Fibroblast of the aortic adventitia (primary cell): ENCODE results near the gene P2RX7. TPM values are rescaled to one million over a fixed set of nuclear protein-coding genes. Genes with fewer than 3 reads are reported as not detected.
A peak's percentile ranks its signal among the peaks of the same experiment; 100 is the strongest.

ENCODE experiments used
- DNase-seq: peaks from one replicate; pipeline ENCODE4 v3.0.0-alpha.2; 2010; ENCODE audit warnings: low read depth
- H3K4me3 ChIP-seq: 2 replicates; pipeline ENCODE4 v1.5.1; 2011; ENCODE audit warnings: low read depth, mild to moderate bottlenecking, control low read depth, low read length, moderate library complexity
- CTCF ChIP-seq: IDR thresholded peaks from 2 replicates; pipeline ENCODE4 v1.5.1; 2011; ENCODE audit warnings: mild to moderate bottlenecking, low read length, control low read depth, inconsistent platforms; ENCODE audit not compliant: insufficient read depth
- total RNA-seq: library from RNA; depleted of rRNA; stranded (reverse); fragments of >200 nt; gene quantifications from 2 replicates; pipeline ENCODE4 v1.2.3, GENCODE V29; 2012; ENCODE audit warnings: low replicate concordance

The P2RX7 gene
- total RNA-seq, 1 donor, result 0.18 TPM

- no peak overlapping the region for H3K4me3 ChIP-seq
- DNase-seq, result peak; percentile 75
- TF ChIP-seq CTCF, result peak; percentile 95
Observed at GRCh38 chr12:121110211-121110940, 22.3 kb upstream of the P2RX7 start.

GRCh38 chr12:121111684-121112083, 21.0 kb upstream of the P2RX7 start:
- DNase-seq, result no peak
- TF ChIP-seq CTCF, result no peak
- no peak overlapping the region for H3K4me3 ChIP-seq

GRCh38 chr12:121112496-121112895, 20.2 kb upstream of the P2RX7 start:
- TF ChIP-seq CTCF, result no peak
- no peak for DNase-seq
- no peak overlapping the region for H3K4me3 ChIP-seq

GRCh38 chr12:121113057-121113456, 19.6 kb upstream of the P2RX7 start:
- H3K4me3 ChIP-seq, result no peak overlapping the region
- DNase-seq, result no peak
- no peak for TF ChIP-seq CTCF

- no peak for DNase-seq
- TF ChIP-seq CTCF, result no peak
- no peak overlapping the region for H3K4me3 ChIP-seq
Observed at GRCh38 chr12:121114019-121114639, 18.5 kb upstream of the P2RX7 start.

- DNase-seq, result no peak
Observed at GRCh38 chr12:121114806-121115205, 17.9 kb upstream of the P2RX7 start.

More at GRCh38 chr12:121114806-121115205, 17.9 kb upstream of the P2RX7 start:
- TF ChIP-seq CTCF, result no peak
- no peak overlapping the region for H3K4me3 ChIP-seq
